HEK293 (cell line): ENCODE results near the gene PRPF40B.

ENCODE experiments used
- ZNF114 ChIP-seq: fragments of 450-650 bp; formaldehyde crosslinking; IDR thresholded peaks from 2 replicates; pipeline ENCODE4 v1.5.0; 2017; ENCODE audit warnings: missing biosample characterization, missing genetic modification characterization
- ZNF174 ChIP-seq: fragments of 450-650 bp; formaldehyde crosslinking; IDR thresholded peaks from 2 replicates; pipeline ENCODE4 v1.5.0; 2017; ENCODE audit warnings: missing biosample characterization, mild to moderate bottlenecking, missing genetic modification characterization

GRCh38 chr12:49641748-49642369 lies 18.5 kb downstream of the PRPF40B start:
- no peak for TF ChIP-seq ZNF174 (tag by site-specific recombination)
- TF ChIP-seq ZNF114 (tag by site-specific recombination) = no peak
